ENCODE measurements around the gene C11orf98.

Gene C11orf98

GRCh38 chr11:62708793-62709192 is 43.8 kb upstream of the C11orf98 start:
- ChIA-PET POLR2A (interaction anchor here (1.0 to 4.5 kb wide), 6 partner anchors 16 to 308 kb away, joined by 3 to 24 read pairs (median 5); partner anchors contain the start of genes C11orf98, CSKMT, HNRNPUL2 and LRRN4CL), CTCF (interaction anchor here (1.1 to 11.2 kb wide), 5 partner anchors 8 to 37 kb away, joined by 3 to 152 read pairs (median 3); partner anchors contain the start of gene LRRN4CL)
- no peak for TF ChIP-seq CTCF (IDR thresholded peaks at IDR 0.05; ENCODE audit: insufficient read depth, low read length, missing control alignments)
- peak overlapping the region; percentile 62 for H3K4me3 ChIP-seq (ENCODE audit: low read depth, low read length)
- DNase-seq (ENCODE audit: low read depth, low spot score) = no peak

- TF ChIP-seq CTCF (IDR thresholded peaks at IDR 0.05; ENCODE audit: insufficient read depth, low read length, missing control alignments) = no peak
- CTCF ChIA-PET = interaction anchor here (1.1 to 11.2 kb wide), 4 partner anchors 8 to 37 kb away, joined by 3 to 152 read pairs (median 4); partner anchors contain the start of gene LRRN4CL
- POLR2A ChIA-PET = interaction anchor here (1.1 to 4.5 kb wide), 6 partner anchors 16 to 308 kb away, joined by 3 to 24 read pairs (median 4); partner anchors contain the start of genes C11orf98, CSKMT, HNRNPUL2 and LRRN4CL
- H3K4me3 ChIP-seq (ENCODE audit: low read depth, low read length) = no peak overlapping the region; the same call in 1 of the 2 replicates
- no peak for DNase-seq (ENCODE audit: low read depth, low spot score)
These were observed 43.4 kb upstream of the C11orf98 start for GRCh38 chr11:62708392-62708791.

- ChIA-PET POLR2A (interaction anchor here (0.6 to 4.5 kb wide), 8 partner anchors 18 to 134 kb away, joined by 3 to 24 read pairs (median 5); partner anchors contain the start of genes B3GAT3, HNRNPUL2, LRRN4CL and ZBTB3), CTCF (interaction anchor here (0.9 to 11.2 kb wide), 5 partner anchors 10 to 311 kb away, joined by 3 to 152 read pairs (median 3); partner anchors contain the start of genes C11orf98, CSKMT and LRRN4CL)
- no peak for TF ChIP-seq CTCF (IDR thresholded peaks at IDR 0.05; ENCODE audit: insufficient read depth, low read length, missing control alignments)
- no peak for DNase-seq (ENCODE audit: low read depth, low spot score)
- H3K4me3 ChIP-seq (ENCODE audit: low read depth, low read length) = peak within 1 kb of the TSS; percentile 53
These were observed 42.4 kb upstream of the C11orf98 start, which contains the start of the genes BSCL2 and GNG3 for GRCh38 chr11:62707277-62707861. Gene BSCL2 (minus strand): TSS chr11:62707424. CDS start chr11:62707195, 229 bp downstream. Gene GNG3 (plus strand): TSS chr11:62707676. CDS start chr11:62708296, 620 bp downstream.

GRCh38 chr11:62706850-62707247 is 41.8 kb upstream of the C11orf98 start:
- ChIA-PET POLR2A (interaction anchor here (0.6 to 2.4 kb wide), 9 partner anchors 17 to 134 kb away, joined by 3 to 18 read pairs (median 4); partner anchors contain the start of genes B3GAT3, C11orf98, CSKMT and HNRNPUL2), CTCF (interaction anchor here (0.9 to 11.2 kb wide), 7 partner anchors 10 to 314 kb away, joined by 3 to 152 read pairs (median 3); partner anchors contain the start of genes C11orf98, CSKMT and LRRN4CL)
- no peak for TF ChIP-seq CTCF (IDR thresholded peaks at IDR 0.05; ENCODE audit: insufficient read depth, low read length, missing control alignments)
- no peak for DNase-seq (ENCODE audit: low read depth, low spot score)
- no peak overlapping the region for H3K4me3 ChIP-seq (ENCODE audit: low read depth, low read length)

GRCh38 chr11:62705880-62706849 is 41.2 kb upstream of the C11orf98 start:
- DNase-seq (ENCODE audit: low read depth, low spot score) = no peak
- TF ChIP-seq CTCF (IDR thresholded peaks at IDR 0.05; ENCODE audit: insufficient read depth, low read length, missing control alignments) = no peak
- peak overlapping the region; percentile 77 for H3K4me3 ChIP-seq (ENCODE audit: low read depth, low read length)
- ChIA-PET CTCF (interaction anchor here (0.9 to 11.2 kb wide), 5 partner anchors 10 to 313 kb away, joined by 3 to 152 read pairs (median 4); partner anchors contain the start of gene LRRN4CL), POLR2A (interaction anchor here (0.7 to 2.4 kb wide), 12 partner anchors 12 to 135 kb away, joined by 3 to 18 read pairs (median 5); partner anchors contain the start of genes C11orf98, CSKMT, HNRNPUL2 and INTS5)
